Ishikawa (cell line): ENCODE results near the gene FYB2.

ENCODE experiments used
- EP300 ChIP-seq: IDR thresholded peaks from 2 replicates; pipeline ENCODE4 v1.6.1; 2012; ENCODE audit warnings: borderline replicate concordance
- REST ChIP-seq: IDR thresholded peaks from 2 replicates; pipeline ENCODE4 v1.6.1; 2012; ENCODE audit warnings: low read depth, mild to moderate bottlenecking
- TAF1 ChIP-seq: IDR thresholded peaks from 2 replicates; pipeline ENCODE4 v1.6.1; 2012; ENCODE audit warnings: low read depth, mild to moderate bottlenecking
- YY1 ChIP-seq: IDR thresholded peaks from 2 replicates; pipeline ENCODE4 v1.6.1; 2012; ENCODE audit warnings: low read depth
- TF ChIP-seq, protein P1 (sequence below): IDR thresholded peaks from 2 replicates; pipeline ENCODE4 v1.6.1; 2012

- TF ChIP-seq EP300 (no peak), YY1 (no peak), TAF1 (no peak), REST (no peak)
- TF ChIP-seq, protein P1, sequence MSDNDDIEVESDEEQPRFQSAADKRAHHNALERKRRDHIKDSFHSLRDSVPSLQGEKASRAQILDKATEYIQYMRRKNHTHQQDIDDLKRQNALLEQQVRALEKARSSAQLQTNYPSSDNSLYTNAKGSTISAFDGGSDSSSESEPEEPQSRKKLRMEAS, result no peak
Measured at GRCh38 chr1:56845343-56845742, 26.1 kb upstream of the FYB2 start.
